ENCODE results near the gene TFR2.

The TFR2 gene

GRCh38 chr7:100612730-100613390 lies 28.5 kb downstream of the TFR2 start:
- no peak for DNase-seq (ENCODE audit: low spot score)

DNA sequence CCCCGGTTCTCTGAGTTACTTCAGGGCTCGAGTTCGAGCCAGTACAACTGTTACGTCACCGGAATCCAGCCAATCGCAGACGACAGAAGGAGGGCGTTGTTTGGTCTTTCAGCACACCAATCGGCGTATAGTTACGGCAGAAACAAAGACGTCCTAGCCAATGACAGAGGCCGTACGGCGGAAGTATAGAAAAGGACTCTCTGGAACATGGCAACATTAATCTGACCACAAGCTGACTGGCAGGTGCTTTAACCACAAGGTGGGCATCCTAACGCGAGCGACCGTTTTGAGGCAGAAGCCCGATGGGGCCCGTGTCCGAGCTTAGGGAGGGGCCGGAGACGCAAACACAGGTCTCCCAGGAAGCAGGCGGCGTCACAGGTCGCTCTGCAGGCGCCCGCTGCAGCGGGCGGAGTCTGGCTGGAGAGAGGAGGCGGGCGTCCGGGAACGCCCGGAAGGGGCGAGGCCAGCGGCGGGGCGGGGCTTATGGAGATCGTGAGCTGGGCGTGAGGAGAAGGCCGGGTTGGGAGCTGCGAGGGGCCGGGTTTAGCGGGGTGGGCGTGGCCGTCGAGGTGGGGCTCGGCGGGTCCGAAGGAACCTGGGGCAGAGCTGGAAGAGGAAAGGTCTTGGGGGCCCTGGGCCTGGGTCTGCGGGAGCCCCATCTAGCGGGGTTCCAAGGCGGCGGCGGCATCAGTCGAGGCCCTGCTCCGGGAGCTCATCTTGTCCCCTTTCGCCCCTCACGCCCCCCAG lies 29.2 kb downstream of the TFR2 start, which contains the start of gene MOSPD3:
MOSPD3 (plus strand) TSS at position 558 of the 747 bp plus-strand sequence. CDS start 252 bp downstream, outside the sequence.
- DNase-seq (ENCODE audit: low spot score): peak; percentile 100

- DNase-seq (ENCODE audit: low spot score): no peak
Observed at GRCh38 chr7:100609958-100610357, 31.4 kb downstream of the TFR2 start.

DNA sequence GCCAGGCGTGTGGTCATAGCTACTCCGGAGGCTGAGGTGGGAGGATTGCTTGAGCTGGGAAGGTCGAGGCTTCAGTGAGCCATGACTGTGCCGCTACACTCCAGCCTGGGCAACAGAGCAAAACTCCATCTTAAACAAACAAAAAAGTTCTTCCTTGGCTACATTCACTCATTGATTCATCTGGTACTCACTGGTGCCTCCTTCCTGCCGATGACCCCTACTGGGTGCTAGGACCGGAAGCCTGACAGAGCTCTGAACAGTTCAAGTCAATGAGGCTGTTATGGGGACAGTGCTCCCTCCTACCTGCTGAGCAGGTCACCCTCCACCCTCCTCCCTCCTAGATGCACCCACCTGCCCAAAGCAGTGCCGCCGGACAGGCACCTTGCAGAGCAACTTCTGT lies 34.2 kb downstream of the TFR2 start:
- DNase-seq (ENCODE audit: low spot score): no peak

- DNase-seq (ENCODE audit: low spot score): no peak
Observed at GRCh38 chr7:100606313-100606712, 35.0 kb downstream of the TFR2 start.

GRCh38 chr7:100604976-100605911 lies 36.1 kb downstream of the TFR2 start:
- DNase-seq (ENCODE audit: low spot score): no peak

GRCh38 chr7:100604028-100604975 lies 37.0 kb downstream of the TFR2 start:
- no peak for DNase-seq (ENCODE audit: low spot score)

DNA sequence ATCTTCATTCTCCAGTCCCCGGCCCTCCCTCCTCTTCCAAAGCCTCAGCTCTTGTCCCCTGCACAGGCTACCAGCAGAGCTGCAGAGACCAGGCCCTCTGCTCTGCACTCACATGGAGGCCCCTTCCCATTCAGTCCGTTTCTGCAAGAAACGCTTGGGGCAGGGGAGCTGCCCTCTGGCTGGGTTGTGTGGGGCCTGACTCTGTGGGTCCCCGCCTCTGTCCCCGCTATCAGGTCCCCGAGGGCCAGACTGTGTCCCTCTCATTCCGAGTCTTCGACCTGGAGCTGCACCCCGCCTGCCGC lies 37.7 kb downstream of the TFR2 start:
- DNase-seq (ENCODE audit: low spot score): no peak

GRCh38 chr7:100602889-100603725 lies 38.2 kb downstream of the TFR2 start:
- no peak for DNase-seq (ENCODE audit: low spot score)

GRCh38 chr7:100600730-100601038 lies 40.7 kb downstream of the TFR2 start:
- no peak for DNase-seq (ENCODE audit: low spot score)

DNA sequence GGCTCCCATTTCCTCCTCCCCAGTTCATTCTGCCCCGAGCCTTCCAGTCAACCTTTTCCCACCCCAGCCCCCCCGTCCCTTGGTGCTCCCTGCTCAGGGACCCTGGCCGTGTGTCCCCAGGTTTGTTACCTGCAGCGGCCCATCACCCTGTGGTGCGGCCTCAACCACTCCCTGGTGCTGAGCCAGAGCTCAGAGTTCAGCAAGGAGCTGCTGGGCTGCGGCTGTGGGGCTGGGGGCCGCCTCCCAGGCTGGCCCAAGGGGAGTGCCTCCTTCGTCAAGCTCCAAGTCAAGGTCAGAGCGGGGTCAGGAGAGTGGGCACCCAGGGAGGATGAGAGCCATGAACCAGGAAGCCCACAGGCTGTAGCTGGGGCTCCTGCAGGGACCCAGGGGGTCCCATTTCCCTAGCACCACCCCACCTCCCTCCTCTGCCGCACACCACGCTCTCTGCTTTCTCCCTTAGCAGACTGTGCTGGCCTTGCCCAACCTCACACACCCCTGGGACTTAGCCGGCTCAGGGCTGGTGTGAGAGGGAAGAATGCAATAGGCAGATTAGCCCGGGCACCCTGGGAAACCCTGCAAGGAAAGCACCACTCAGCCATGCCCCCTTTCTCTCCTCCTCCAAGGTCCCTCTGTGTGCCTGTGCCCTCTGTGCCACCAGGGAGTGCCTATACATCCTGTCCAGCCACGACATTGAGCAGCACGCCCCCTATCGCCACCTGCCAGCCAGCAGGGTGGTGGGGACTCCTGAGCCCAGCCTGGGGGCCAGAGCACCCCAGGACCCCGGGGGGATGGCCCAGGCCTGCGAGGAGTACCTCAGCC lies 41.2 kb downstream of the TFR2 start:
- DNase-seq (ENCODE audit: low spot score): no peak

DNA sequence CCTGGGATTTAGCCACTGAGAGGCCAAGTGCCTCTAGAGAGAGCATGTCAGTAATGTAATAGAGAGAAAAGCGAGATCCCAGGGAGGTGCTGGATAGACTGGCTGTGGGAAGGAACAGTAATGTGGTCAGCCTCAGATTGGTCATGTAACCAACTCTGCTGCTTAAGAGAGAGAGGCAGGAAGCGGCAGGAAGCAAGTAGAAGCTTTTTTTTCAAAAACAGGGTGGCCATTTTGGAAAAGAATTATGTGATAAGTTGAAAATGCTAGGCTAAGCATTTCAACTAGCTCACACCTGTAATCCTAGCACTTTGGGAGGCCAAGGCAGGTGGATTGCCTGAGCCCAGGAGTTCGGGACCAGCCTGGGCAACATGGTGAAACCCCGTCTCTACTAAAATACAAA lies 42.9 kb downstream of the TFR2 start:
- DNase-seq (ENCODE audit: low spot score): no peak

DNA sequence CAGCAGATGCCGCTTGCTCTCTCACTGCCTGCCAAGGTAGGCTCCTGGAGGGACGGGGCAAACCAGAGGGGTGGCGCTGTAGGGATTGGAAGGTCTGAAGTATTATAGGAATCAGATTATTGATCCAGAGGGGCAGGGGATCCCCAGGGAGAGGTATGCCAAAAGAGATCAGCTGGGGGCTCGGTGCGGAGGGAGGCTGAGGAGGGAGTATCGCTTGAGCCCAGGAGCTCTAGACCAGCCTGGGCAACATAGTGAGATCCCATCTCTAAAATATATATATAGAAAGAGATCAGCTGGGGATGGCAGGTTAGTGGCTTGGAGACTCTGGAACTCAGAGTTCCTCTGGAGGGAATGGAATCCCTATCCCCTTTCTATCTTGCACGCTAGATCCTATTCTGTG lies 46.2 kb downstream of the TFR2 start:
- no peak for DNase-seq (ENCODE audit: low spot score)

DNA sequence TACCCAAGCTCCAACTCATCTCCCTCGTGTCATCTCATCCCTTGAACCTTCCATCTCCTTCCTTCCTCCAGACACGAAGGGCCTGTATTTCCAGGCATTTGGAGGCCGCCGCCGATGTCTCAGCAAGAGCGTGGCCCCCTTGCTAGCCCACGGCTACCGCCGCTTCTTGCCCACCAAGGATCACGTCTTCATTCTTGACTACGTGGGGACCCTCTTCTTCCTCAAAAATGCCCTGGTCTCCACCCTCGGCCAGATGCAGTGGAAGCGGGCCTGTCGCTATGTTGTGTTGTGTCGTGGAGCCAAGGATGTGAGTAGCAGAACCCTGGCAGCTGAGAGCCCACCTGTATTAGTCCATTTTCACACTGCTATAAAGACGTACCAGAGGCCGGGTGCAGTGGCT lies 49.8 kb downstream of the TFR2 start:
- no peak for DNase-seq (ENCODE audit: low spot score)

DNA sequence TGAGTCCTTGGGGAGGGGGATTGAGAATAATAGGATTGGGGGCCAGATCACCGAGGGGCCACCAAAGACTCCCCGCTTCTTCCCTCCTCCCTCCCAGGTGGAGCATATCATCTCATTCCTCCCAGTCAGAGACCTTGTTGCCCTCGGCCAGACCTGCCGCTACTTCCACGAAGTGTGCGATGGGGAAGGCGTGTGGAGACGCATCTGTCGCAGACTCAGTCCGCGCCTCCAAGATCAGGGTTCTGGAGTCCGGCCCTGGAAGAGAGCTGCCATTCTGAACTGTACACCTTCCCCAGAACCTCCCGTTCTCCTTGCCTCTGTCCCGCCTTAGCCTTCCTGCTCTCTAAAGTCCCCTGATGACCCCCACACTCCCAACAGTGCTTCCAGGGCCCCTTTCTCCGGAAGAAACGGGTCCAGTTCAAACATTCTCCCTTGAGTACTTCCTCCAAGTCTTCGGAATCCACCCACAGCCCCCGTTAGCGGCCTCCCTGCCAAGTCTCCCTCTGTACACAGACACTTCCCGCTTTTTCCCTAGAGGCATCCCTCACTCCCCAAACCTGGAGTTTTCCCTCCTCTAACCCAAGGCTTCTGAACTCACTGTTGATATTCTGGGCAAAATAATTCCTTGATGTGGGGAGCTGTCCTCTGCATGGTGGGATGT lies 51.1 kb downstream of the TFR2 start:
- DNase-seq (ENCODE audit: low spot score): no peak

DNA sequence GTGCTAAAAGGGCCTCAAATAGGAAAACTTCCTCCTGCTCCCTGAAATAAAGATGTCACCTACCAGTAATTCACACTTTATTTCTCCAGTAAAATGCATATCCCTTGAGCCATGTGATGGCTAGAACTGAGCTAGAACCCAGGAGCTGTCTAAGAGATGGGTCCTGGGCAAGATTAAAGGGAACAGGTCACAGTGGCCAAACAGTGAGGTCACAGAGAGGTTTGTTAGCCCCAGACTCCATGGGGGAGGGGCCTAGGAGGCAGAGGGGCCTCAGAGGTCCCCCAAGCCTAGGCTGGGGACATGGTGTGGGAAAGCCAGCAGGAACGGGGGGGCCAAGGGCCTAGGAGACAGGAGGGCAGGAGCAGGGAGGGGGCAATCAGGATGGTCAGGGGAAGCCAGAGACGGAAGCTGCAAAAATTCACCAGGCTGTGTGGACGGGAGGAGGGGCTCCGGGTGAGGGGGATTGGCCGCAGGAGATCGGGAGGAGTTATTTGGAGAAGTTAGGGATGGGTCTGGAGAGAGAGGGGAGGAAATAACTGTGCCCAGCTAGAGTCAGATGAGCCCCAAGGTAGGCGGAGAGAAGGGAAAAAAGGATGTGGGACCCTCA lies 51.9 kb downstream of the TFR2 start:
- DNase-seq (ENCODE audit: low spot score): no peak

- DNase-seq (ENCODE audit: low spot score): peak; percentile 47
Observed at GRCh38 chr7:100588438-100588837, 52.9 kb downstream of the TFR2 start.

DNA sequence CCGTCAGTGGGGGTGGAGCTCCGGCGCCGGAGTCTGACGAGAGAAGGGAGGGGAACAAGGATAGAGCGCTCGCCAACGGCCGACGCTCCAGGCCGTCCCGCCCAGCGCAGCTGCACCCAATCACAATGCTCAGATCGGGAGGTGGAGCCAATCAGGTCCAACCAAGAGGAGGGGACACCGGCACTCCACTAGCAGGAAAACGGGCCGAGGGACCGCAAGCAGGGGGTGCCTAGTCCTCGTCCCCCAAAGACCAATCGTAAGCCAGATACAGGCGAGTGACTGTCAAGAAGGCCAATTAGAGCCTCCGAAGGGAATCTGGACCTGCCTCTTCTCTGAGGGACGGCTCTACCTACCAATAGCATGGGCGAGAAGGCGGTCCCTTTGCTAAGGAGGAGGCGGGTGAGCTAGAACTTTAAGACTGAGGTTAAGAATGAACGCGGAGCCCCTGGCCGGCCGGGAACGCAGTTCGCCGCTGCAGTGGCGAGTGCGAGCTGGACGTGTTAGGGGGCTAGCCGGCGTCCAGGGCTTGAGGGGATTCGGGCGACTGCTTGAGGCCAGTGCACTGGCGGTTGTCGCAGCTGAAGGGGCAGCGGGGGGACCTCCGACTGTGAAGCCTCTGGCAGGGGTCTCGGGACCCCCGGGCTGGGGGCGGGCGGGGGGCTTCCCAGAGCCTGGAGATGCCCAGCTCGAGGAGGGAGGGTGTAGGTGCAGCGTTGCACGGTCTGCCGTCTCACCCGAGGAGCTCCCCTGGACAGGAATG lies 54.9 kb downstream of the TFR2 start, which contains the start of gene FBXO24:
FBXO24 (plus strand) TSS at position 63 of the 760 bp plus-strand sequence; CDS start at position 361, 298 bp downstream.
- DNase-seq (ENCODE audit: low spot score): peak; percentile 100
